Measurements from ENCODE around the gene OR14A16.

DNA sequence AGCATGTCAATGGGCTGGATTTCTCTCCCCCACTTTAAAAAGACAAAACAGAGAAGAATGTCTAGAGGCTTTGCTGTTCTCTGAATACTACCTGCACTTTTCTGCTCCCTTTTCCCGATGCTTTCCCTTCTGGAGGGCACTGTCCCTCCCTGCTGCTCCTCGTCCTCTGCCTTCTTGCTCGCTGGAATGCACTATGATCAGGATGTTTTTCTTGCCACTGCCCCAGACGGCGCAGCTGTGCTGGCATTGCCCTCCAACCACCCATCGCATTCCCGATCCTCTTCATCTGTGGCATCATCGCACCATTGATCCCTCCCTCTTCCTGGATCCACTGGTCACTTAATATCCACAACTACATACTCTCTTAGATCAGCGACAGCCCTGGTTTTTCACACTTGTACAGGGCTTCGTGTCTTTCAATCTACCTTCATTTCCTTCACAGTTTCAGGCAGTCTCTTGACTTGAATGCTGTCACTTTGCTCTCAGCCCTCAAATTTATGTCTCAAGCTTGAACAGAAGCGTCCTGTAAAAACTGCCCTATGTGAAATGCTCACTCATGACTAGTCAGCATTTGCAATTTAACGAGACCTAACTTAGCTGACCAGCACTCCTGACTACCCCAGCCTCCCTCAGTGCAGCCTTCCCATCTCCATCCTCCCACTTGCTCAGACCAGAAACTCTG lies 21.2 kb upstream of the OR14A16 start:
- TF ChIP-seq, protein P1, sequence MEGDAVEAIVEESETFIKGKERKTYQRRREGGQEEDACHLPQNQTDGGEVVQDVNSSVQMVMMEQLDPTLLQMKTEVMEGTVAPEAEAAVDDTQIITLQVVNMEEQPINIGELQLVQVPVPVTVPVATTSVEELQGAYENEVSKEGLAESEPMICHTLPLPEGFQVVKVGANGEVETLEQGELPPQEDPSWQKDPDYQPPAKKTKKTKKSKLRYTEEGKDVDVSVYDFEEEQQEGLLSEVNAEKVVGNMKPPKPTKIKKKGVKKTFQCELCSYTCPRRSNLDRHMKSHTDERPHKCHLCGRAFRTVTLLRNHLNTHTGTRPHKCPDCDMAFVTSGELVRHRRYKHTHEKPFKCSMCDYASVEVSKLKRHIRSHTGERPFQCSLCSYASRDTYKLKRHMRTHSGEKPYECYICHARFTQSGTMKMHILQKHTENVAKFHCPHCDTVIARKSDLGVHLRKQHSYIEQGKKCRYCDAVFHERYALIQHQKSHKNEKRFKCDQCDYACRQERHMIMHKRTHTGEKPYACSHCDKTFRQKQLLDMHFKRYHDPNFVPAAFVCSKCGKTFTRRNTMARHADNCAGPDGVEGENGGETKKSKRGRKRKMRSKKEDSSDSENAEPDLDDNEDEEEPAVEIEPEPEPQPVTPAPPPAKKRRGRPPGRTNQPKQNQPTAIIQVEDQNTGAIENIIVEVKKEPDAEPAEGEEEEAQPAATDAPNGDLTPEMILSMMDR (IDR thresholded peaks at IDR 0.05 in 8 of 11, conservative IDR thresholded peaks at IDR 0.05 in 3 of 11): no peak
- TF ChIP-seq POLR2A (IDR thresholded peaks at IDR 0.05) (no peak), POLR2AphosphoS5 (IDR thresholded peaks at IDR 0.05) (no peak)
